H9 (cell line): Measurements from ENCODE around the gene LY6G5C. TPM values are rescaled to one million over a fixed set of nuclear protein-coding genes. Genes with fewer than 3 reads are reported as not detected.

Experiments used
- DNase-seq: peaks from one replicate; pipeline ENCODE4 v3.0.0-alpha.2; 2017
- H2AFZ ChIP-seq: one replicate; pipeline ENCODE4 v1.6.1; 2013; ENCODE audit warnings: mild to moderate bottlenecking, low read length, control low read depth, moderate library complexity
- H2AK5ac ChIP-seq: 2 replicates; pipeline ENCODE4 v1.6.1; 2013; ENCODE audit warnings: low read length, control low read depth, mixed read lengths; ENCODE audit not compliant: insufficient read length
- H2BK120ac ChIP-seq: one replicate; pipeline ENCODE4 v1.6.1; 2013; ENCODE audit warnings: low read depth, mild to moderate bottlenecking, low read length, control low read depth, inconsistent platforms; ENCODE audit not compliant: poor library complexity, severe bottlenecking
- H2BK12ac ChIP-seq: 2 replicates; pipeline ENCODE4 v1.6.1; 2013; ENCODE audit warnings: low read length, control low read depth, mixed read lengths, low read depth; ENCODE audit not compliant: insufficient read length
- H2BK15ac ChIP-seq: 2 replicates; pipeline ENCODE4 v1.6.1; 2013; ENCODE audit warnings: low read depth, low read length, control low read depth
- H2BK20ac ChIP-seq: one replicate; pipeline ENCODE4 v1.6.1; 2013; ENCODE audit warnings: low read depth, mild to moderate bottlenecking, low read length, control low read depth, inconsistent platforms; ENCODE audit not compliant: poor library complexity, severe bottlenecking
- H2BK5ac ChIP-seq: 2 replicates; pipeline ENCODE4 v1.6.1; 2013; ENCODE audit warnings: low read length, control low read depth, mixed read lengths; ENCODE audit not compliant: insufficient read length
- H3K14ac ChIP-seq: 2 replicates; pipeline ENCODE4 v1.6.1; 2013; ENCODE audit warnings: low read length, control low read depth; ENCODE audit not compliant: insufficient read depth
- H3K18ac ChIP-seq: 2 replicates; pipeline ENCODE4 v1.6.1; 2013; ENCODE audit warnings: low read depth, mild to moderate bottlenecking, mixed read lengths, low read length, control low read depth; ENCODE audit not compliant: insufficient read length
- H3K23ac ChIP-seq: 2 replicates; pipeline ENCODE4 v1.6.1; 2013; ENCODE audit warnings: low read length, control low read depth, mixed read lengths, low read depth; ENCODE audit not compliant: insufficient read length
- H3K23me2 ChIP-seq: 2 replicates; pipeline ENCODE4 v1.6.1; 2013; ENCODE audit warnings: low read depth, mild to moderate bottlenecking, mixed read lengths, low read length, control low read depth; ENCODE audit not compliant: insufficient read length, poor library complexity, severe bottlenecking
- H3K27ac ChIP-seq: 2 replicates; pipeline ENCODE4 v1.5.1; 2013; ENCODE audit warnings: low read length, control low read depth, mixed read lengths, low read depth; ENCODE audit not compliant: insufficient read length
- H3K27me3 ChIP-seq: 2 replicates; pipeline ENCODE4 v1.6.1; 2013; ENCODE audit warnings: low read length, control low read depth, inconsistent platforms; ENCODE audit not compliant: insufficient read depth
- H3K4ac ChIP-seq: 2 replicates; pipeline ENCODE4 v1.6.1; 2013; ENCODE audit warnings: low read depth, mild to moderate bottlenecking, control low read depth, inconsistent platforms, low read length, moderate library complexity
- H3K4me1 ChIP-seq: 2 replicates; pipeline ENCODE4 v1.6.1; 2013; ENCODE audit warnings: low read length, control low read depth, inconsistent platforms; ENCODE audit not compliant: insufficient read depth
- H3K4me2 ChIP-seq: 2 replicates; pipeline ENCODE4 v1.6.1; 2013; ENCODE audit warnings: low read length, control low read depth, mixed read lengths; ENCODE audit not compliant: insufficient read length, insufficient read depth
- H3K56ac ChIP-seq: 2 replicates; pipeline ENCODE4 v1.6.1; 2013; ENCODE audit warnings: low read depth, mild to moderate bottlenecking, mixed read lengths, low read length, control low read depth; ENCODE audit not compliant: insufficient read length
- H3K79me1 ChIP-seq: 2 replicates; pipeline ENCODE4 v1.6.1; 2013; ENCODE audit warnings: low read depth, mild to moderate bottlenecking, moderate library complexity, low read length, control low read depth, inconsistent platforms; ENCODE audit not compliant: insufficient read depth, poor library complexity, severe bottlenecking
- H3K79me2 ChIP-seq: 2 replicates; pipeline ENCODE4 v1.6.1; 2013; ENCODE audit warnings: low read length, control low read depth, inconsistent platforms; ENCODE audit not compliant: insufficient read depth
- H3K9ac ChIP-seq: 2 replicates; pipeline ENCODE4 v1.6.1; 2013; ENCODE audit warnings: low read length, control low read depth, mixed read lengths; ENCODE audit not compliant: insufficient read length; ENCODE audit errors: extremely low read depth
- H3K9me3 ChIP-seq: one replicate; pipeline ENCODE4 v1.6.1; 2013; ENCODE audit warnings: low read depth, low read length, inconsistent platforms; ENCODE audit not compliant: control insufficient read depth
- H3T11ph ChIP-seq: one replicate; pipeline ENCODE4 v1.6.1; 2013; ENCODE audit warnings: mild to moderate bottlenecking, low read length, control low read depth, inconsistent platforms
- H4K20me1 ChIP-seq: one replicate; pipeline ENCODE4 v1.6.1; 2013; ENCODE audit not compliant: control insufficient read depth, insufficient read length, insufficient read depth
- H4K5ac ChIP-seq: 2 replicates; pipeline ENCODE4 v1.6.1; 2013; ENCODE audit warnings: low read depth, mild to moderate bottlenecking, mixed read lengths, low read length, control low read depth; ENCODE audit not compliant: insufficient read length
- H4K8ac ChIP-seq: replicated peaks from 2 replicates; pipeline ENCODE4 v1.6.1; 2013; ENCODE audit warnings: low read length, control low read depth, mixed read lengths, low read depth; ENCODE audit not compliant: insufficient read length
- H4K91ac ChIP-seq: 2 replicates; pipeline ENCODE4 v1.6.1; 2013; ENCODE audit warnings: low read depth, mild to moderate bottlenecking, moderate library complexity, mixed read lengths, low read length, control low read depth; ENCODE audit not compliant: insufficient read length
- H3K27ac Mint-ChIP-seq, 3 experiments: 2 replicates in 2 of 3; 3 replicates in 1 of 3; pipeline ENCODE4 v1.8.0; 2020 to 2021; ENCODE audit warnings: mixed read lengths in 3 of 3, mild to moderate bottlenecking in 1 of 3, moderate library complexity in 1 of 3
- H3K27me3 Mint-ChIP-seq: 2 replicates; pipeline ENCODE4 v1.8.0; 2021; ENCODE audit warnings: low read depth, mild to moderate bottlenecking, moderate library complexity, mixed read lengths
- H3K36me3 Mint-ChIP-seq, 3 experiments: 2 replicates in 2 of 3; 3 replicates in 1 of 3; pipeline ENCODE4 v1.8.0; 2020 to 2021; ENCODE audit warnings: low read depth in 3 of 3, mixed read lengths in 3 of 3; ENCODE audit not compliant: insufficient read depth in 1 of 3
- H3K4me1 Mint-ChIP-seq, 2 experiments: 2 replicates each; pipeline ENCODE4 v1.8.0; 2020; ENCODE audit warnings: mixed read lengths in 2 of 2
- H3K4me3 Mint-ChIP-seq, 2 experiments: 2 replicates in 1 of 2; 3 replicates in 1 of 2; pipeline ENCODE4 v1.8.0; 2020 to 2021; ENCODE audit warnings: mild to moderate bottlenecking in 2 of 2, mixed read lengths in 2 of 2, moderate library complexity in 1 of 2
- H3K9me3 Mint-ChIP-seq, 2 experiments: 2 replicates in 1 of 2; 3 replicates in 1 of 2; pipeline ENCODE4 v1.8.0; 2020; ENCODE audit warnings: mild to moderate bottlenecking in 2 of 2, mixed read lengths in 2 of 2, moderate library complexity in 1 of 2
- WGBS: extraction: QIAGEN DNeasy Blood & Tissue Kit; methylation state at CpG from one replicate; pipeline ENCODE4 v1.1.7; 2013; ENCODE audit warnings: missing lambda C conversion rate, low lambda C conversion rate, mixed read lengths; ENCODE audit not compliant: insufficient read length; ENCODE audit errors: extremely low coverage; 5-methylcytosine and 5-hydroxymethylcytosine counted together
- total RNA-seq: library from RNA; stranded (reverse); gene quantifications from 2 replicates; pipeline ENCODE4 v1.2.1, GENCODE V29; 2021
- TF ChIP-seq, protein P1 (sequence below): fragments of 200-600 bp; sonication (generic); conservative IDR thresholded peaks from 3 replicates; pipeline ENCODE4 v1.8.0; 2021; ENCODE audit warnings: antibody characterized with exemption, mild to moderate bottlenecking

The LY6G5C gene
- total RNA-seq, 1 experiment from 2014 or later = 2.2 TPM

DNA sequence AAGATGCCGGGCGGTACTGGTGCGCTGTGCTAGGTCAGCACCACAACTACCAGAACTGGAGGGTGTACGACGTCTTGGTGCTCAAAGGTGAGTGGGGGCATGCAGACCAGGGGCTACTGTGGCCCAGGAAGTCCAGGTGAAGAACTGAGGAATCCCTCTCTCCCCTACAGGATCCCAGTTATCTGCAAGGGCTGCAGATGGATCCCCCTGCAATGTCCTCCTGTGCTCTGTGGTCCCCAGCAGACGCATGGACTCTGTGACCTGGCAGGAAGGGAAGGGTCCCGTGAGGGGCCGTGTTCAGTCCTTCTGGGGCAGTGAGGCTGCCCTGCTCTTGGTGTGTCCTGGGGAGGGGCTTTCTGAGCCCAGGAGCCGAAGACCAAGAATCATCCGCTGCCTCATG is 26.8 kb upstream of the LY6G5C start:
- no peak overlapping the region for H4K91ac ChIP-seq
- Mint-ChIP-seq H3K4me3 (no peak overlapping the region), H3K27ac (peak overlapping the region in 1 of 3 experiments; percentile 54; a peak in 1 of 7 replicates), H3K4me1 (peaks cover 14 to 19% of the 10 kb centered on the region in 2 experiments), H3K36me3 (no peaks in the 10 kb centered on the region), H3K9me3 (no peaks in the 10 kb centered on the region; a peak in 1 of 5 replicates), H3K27me3 (peaks cover 9% of the 10 kb centered on the region)
- no peak overlapping the region for H3T11ph ChIP-seq
- H2BK12ac ChIP-seq = no peak overlapping the region
- no peak overlapping the region for H2BK20ac ChIP-seq
- H4K20me1 ChIP-seq = no peaks in the 10 kb centered on the region
- no peaks in the 10 kb centered on the region for H3K27me3 ChIP-seq
- H3K56ac ChIP-seq = no peak overlapping the region
- no peaks in the 10 kb centered on the region for H3K79me1 ChIP-seq
- no CpG with 5 or more reads among the region's 10 CpGs for WGBS
- H3K9me3 ChIP-seq = no peaks in the 10 kb centered on the region
- H2AK5ac ChIP-seq = no peak overlapping the region
- H3K4ac ChIP-seq = no peak overlapping the region
- no peak overlapping the region for H2AFZ ChIP-seq
- peaks cover 1% of the 10 kb centered on the region for H3K23me2 ChIP-seq
- no peak overlapping the region for H3K27ac ChIP-seq
- no peak overlapping the region for H3K4me2 ChIP-seq
- TF ChIP-seq, protein P1, sequence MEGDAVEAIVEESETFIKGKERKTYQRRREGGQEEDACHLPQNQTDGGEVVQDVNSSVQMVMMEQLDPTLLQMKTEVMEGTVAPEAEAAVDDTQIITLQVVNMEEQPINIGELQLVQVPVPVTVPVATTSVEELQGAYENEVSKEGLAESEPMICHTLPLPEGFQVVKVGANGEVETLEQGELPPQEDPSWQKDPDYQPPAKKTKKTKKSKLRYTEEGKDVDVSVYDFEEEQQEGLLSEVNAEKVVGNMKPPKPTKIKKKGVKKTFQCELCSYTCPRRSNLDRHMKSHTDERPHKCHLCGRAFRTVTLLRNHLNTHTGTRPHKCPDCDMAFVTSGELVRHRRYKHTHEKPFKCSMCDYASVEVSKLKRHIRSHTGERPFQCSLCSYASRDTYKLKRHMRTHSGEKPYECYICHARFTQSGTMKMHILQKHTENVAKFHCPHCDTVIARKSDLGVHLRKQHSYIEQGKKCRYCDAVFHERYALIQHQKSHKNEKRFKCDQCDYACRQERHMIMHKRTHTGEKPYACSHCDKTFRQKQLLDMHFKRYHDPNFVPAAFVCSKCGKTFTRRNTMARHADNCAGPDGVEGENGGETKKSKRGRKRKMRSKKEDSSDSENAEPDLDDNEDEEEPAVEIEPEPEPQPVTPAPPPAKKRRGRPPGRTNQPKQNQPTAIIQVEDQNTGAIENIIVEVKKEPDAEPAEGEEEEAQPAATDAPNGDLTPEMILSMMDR = no peak
- no peak overlapping the region for H2BK15ac ChIP-seq
- H3K18ac ChIP-seq = no peak overlapping the region
- no peak overlapping the region for H3K9ac ChIP-seq
- no peak overlapping the region for H4K5ac ChIP-seq
- no peak overlapping the region for H4K8ac ChIP-seq
- no peak overlapping the region for H3K23ac ChIP-seq
- no peak overlapping the region for H2BK5ac ChIP-seq
- H3K4me1 ChIP-seq = no peaks in the 10 kb centered on the region; the same call in 1 of the 2 replicates
- H3K79me2 ChIP-seq = no peaks in the 10 kb centered on the region
- H3K14ac ChIP-seq = no peak overlapping the region
- no peak for DNase-seq
- H2BK120ac ChIP-seq = no peak overlapping the region
